HepG2 (cell line): ENCODE measurements around the gene TRIM25. TPM values are rescaled to one million over a fixed set of nuclear protein-coding genes. Genes with fewer than 3 reads are reported as not detected.

Source experiments
- CAMTA2 ChIP-seq: sonication (generic); formaldehyde crosslinking; IDR thresholded peaks from 2 replicates; pipeline ENCODE4 v1.4.0; 2020; ENCODE audit warnings: mild to moderate bottlenecking, missing genetic modification reagents, borderline replicate concordance
- FOXJ3 ChIP-seq: sonication (generic); formaldehyde crosslinking; IDR thresholded peaks from 2 replicates; pipeline ENCODE4 v1.4.0; 2020; ENCODE audit warnings: missing genetic modification reagents, mild to moderate bottlenecking, borderline replicate concordance
- FOXO1 ChIP-seq: sonication (generic); formaldehyde crosslinking; IDR thresholded peaks from 2 replicates; pipeline ENCODE4 v1.4.0; 2020; ENCODE audit warnings: missing genetic modification reagents
- HNRNPL ChIP-seq: fragments of 200-400 bp; formaldehyde crosslinking; IDR thresholded peaks from 2 replicates; pipeline ENCODE4 v1.6.1; 2017; ENCODE audit warnings: mild to moderate bottlenecking, low read depth, low read length
- KLF13 ChIP-seq: sonication (generic); formaldehyde crosslinking; IDR thresholded peaks from 2 replicates; pipeline ENCODE4 v1.4.0; 2020; ENCODE audit warnings: mild to moderate bottlenecking, missing genetic modification reagents
- STAG1 ChIP-seq: sonication (generic); formaldehyde crosslinking; IDR thresholded peaks from 2 replicates; pipeline ENCODE4 v1.4.0; 2020; ENCODE audit warnings: missing genetic modification reagents
- ZMYM2 ChIP-seq: sonication (generic); formaldehyde crosslinking; IDR thresholded peaks from 2 replicates; pipeline ENCODE4 v1.8.0; 2022; ENCODE audit warnings: mild to moderate bottlenecking, missing genetic modification reagents
- ZNF460 ChIP-seq: sonication (generic); formaldehyde crosslinking; IDR thresholded peaks from 2 replicates; pipeline ENCODE4 v1.5.1; 2020; ENCODE audit warnings: missing genetic modification reagents, mild to moderate bottlenecking, borderline replicate concordance
- ZNF574 ChIP-seq: sonication (generic); formaldehyde crosslinking; IDR thresholded peaks from 2 replicates; pipeline ENCODE4 v1.4.0; 2020; ENCODE audit warnings: missing genetic modification reagents
- ZNF615 ChIP-seq: sonication (generic); formaldehyde crosslinking; IDR thresholded peaks from 2 replicates; pipeline ENCODE4 v1.5.0; 2020; ENCODE audit warnings: mild to moderate bottlenecking, missing genetic modification reagents, borderline replicate concordance
- polyA plus RNA-seq, 8 experiments: library from polyadenylated mRNA; depleted of rRNA in 3 of 8; stranded (reverse) in 7 of 8; unstranded in 1 of 8; fragments of >200 nt; fragmentation: Illumina TruSeq in 4 of 8; extraction: Trizol in 4 of 8; gene quantifications; 2 replicates each; pipeline versions ENCODE4 v1.2.1 to v1.2.3, GENCODE V29; 2011 to 2016; ENCODE audit warnings: low read depth in 4 of 8, missing spikeins in 1 of 8, mixed read lengths in 1 of 8; ENCODE audit not compliant: insufficient read depth in 1 of 8
- total RNA-seq, 5 experiments: library from RNA; depleted of rRNA; stranded (reverse); fragments of >200 nt; fragmentation: Illumina TruSeq; extraction: Trizol; gene quantifications; 2 replicates each; pipeline ENCODE4 v1.2.3, GENCODE V29; 2016; ENCODE audit warnings: low read depth in 1 of 5
- TF ChIP-seq, protein P1 (sequence below), 2 experiments: sonication (generic) in 1 of 2; formaldehyde crosslinking in 1 of 2; IDR thresholded peaks; 2 replicates each; pipeline versions ENCODE4 v1.4.0 to v1.6.1; 2016 to 2020; ENCODE audit warnings: borderline replicate concordance in 1 of 2, low read depth in 1 of 2, mild to moderate bottlenecking in 1 of 2, missing genetic modification reagents in 1 of 2
- TF ChIP-seq, protein P2 (sequence below): sonication (generic); formaldehyde crosslinking; IDR thresholded peaks from 2 replicates; pipeline ENCODE4 v1.8.1; 2023; ENCODE audit warnings: mild to moderate bottlenecking, missing genetic modification reagents
- TF ChIP-seq, protein P3 (sequence below): sonication (generic); formaldehyde crosslinking; IDR thresholded peaks from 2 replicates; pipeline ENCODE4 v1.5.1; 2020; ENCODE audit warnings: missing genetic modification reagents, mild to moderate bottlenecking, borderline replicate concordance

Gene TRIM25
- total and polyA plus RNA-seq, 2 of the 13 experiments (the other 11 are each of a cell fraction or from before 2014, with no cell fraction given): 30.8 to 42.2 TPM

- TF ChIP-seq FOXJ3 (no peak), CAMTA2 (no peak), ZMYM2 (CRISPR knock-in tag) (no peak), ZNF460 (CRISPR knock-in tag) (no peak), KLF13 (CRISPR knock-in tag) (no peak), HNRNPL (peak; percentile 75; the same call in 1 of the 2 replicates), STAG1 (CRISPR knock-in tag) (peak; percentile 48), ZNF574 (no peak), FOXO1 (no peak), ZNF615 (CRISPR knock-in tag) (no peak)
- TF ChIP-seq, protein P1, sequence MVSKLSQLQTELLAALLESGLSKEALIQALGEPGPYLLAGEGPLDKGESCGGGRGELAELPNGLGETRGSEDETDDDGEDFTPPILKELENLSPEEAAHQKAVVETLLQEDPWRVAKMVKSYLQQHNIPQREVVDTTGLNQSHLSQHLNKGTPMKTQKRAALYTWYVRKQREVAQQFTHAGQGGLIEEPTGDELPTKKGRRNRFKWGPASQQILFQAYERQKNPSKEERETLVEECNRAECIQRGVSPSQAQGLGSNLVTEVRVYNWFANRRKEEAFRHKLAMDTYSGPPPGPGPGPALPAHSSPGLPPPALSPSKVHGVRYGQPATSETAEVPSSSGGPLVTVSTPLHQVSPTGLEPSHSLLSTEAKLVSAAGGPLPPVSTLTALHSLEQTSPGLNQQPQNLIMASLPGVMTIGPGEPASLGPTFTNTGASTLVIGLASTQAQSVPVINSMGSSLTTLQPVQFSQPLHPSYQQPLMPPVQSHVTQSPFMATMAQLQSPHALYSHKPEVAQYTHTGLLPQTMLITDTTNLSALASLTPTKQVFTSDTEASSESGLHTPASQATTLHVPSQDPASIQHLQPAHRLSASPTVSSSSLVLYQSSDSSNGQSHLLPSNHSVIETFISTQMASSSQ (IDR thresholded peaks at IDR 0.05; ENCODE audit: low read depth): no peak
- TF ChIP-seq, protein P1 (CRISPR knock-in tag; IDR thresholded peaks at IDR 0.05; ENCODE audit: borderline replicate concordance): no peak
- TF ChIP-seq, protein P2, sequence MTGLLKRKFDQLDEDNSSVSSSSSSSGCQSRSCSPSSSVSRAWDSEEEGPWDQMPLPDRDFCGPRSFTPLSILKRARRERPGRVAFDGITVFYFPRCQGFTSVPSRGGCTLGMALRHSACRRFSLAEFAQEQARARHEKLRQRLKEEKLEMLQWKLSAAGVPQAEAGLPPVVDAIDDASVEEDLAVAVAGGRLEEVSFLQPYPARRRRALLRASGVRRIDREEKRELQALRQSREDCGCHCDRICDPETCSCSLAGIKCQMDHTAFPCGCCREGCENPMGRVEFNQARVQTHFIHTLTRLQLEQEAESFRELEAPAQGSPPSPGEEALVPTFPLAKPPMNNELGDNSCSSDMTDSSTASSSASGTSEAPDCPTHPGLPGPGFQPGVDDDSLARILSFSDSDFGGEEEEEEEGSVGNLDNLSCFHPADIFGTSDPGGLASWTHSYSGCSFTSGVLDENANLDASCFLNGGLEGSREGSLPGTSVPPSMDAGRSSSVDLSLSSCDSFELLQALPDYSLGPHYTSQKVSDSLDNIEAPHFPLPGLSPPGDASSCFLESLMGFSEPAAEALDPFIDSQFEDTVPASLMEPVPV (CRISPR knock-in tag): no peak
- TF ChIP-seq, protein P3, sequence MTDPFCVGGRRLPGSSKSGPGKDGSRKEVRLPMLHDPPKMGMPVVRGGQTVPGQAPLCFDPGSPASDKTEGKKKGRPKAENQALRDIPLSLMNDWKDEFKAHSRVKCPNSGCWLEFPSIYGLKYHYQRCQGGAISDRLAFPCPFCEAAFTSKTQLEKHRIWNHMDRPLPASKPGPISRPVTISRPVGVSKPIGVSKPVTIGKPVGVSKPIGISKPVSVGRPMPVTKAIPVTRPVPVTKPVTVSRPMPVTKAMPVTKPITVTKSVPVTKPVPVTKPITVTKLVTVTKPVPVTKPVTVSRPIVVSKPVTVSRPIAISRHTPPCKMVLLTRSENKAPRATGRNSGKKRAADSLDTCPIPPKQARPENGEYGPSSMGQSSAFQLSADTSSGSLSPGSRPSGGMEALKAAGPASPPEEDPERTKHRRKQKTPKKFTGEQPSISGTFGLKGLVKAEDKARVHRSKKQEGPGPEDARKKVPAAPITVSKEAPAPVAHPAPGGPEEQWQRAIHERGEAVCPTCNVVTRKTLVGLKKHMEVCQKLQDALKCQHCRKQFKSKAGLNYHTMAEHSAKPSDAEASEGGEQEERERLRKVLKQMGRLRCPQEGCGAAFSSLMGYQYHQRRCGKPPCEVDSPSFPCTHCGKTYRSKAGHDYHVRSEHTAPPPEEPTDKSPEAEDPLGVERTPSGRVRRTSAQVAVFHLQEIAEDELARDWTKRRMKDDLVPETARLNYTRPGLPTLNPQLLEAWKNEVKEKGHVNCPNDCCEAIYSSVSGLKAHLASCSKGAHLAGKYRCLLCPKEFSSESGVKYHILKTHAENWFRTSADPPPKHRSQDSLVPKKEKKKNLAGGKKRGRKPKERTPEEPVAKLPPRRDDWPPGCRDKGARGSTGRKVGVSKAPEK: no peak
Measured at GRCh38 chr17:56891751-56892150, 22.1 kb downstream of the TRIM25 start (continued).
